Germinal center (tissue), 1 donor: ENCODE measurements around the gene FBLN1.
"Not testable (repeated sequence)": the region's sequence is repeated elsewhere in the genome, so short reads cannot be mapped to it uniquely, and the experiment has no call there.

Experiments used
- DNase-seq: peaks from one replicate; pipeline ENCODE4 v3.0.0; 2012; ENCODE audit warnings: mixed read lengths, low spot score

The FBLN1 gene

GRCh38 chr22:45612940-45613339, 110.3 kb downstream of the FBLN1 start:
- no peak for DNase-seq

GRCh38 chr22:45615364-45615763, 112.7 kb downstream of the FBLN1 start:
- DNase-seq: no peak

DNA sequence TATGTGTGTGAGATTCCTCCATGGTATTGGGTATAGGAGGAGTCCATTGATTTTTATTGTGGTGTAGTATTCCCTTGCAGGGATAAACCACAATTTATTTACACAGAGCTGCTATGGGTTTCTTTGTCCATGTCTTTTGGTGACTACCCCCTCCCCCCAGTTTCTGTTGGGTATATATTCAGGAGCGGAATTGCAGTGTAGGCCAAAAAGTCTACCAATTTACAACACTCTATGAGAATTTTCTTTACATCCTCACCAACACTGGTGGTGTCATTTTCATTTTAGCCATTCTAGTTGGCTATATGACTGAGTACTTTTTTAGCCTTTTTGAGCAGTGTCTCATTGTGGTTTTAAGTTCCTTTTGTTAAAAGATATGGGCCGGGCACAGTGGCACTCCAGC, 113.7 kb downstream of the FBLN1 start:
- DNase-seq: no peak

- DNase-seq: no peak
These were observed 115.3 kb downstream of the FBLN1 start for GRCh38 chr22:45617948-45618347.

- no peak for DNase-seq
These were observed 118.0 kb downstream of the FBLN1 start for GRCh38 chr22:45620706-45621105.

GRCh38 chr22:45621836-45622600, 119.3 kb downstream of the FBLN1 start:
- no peak for DNase-seq

DNA sequence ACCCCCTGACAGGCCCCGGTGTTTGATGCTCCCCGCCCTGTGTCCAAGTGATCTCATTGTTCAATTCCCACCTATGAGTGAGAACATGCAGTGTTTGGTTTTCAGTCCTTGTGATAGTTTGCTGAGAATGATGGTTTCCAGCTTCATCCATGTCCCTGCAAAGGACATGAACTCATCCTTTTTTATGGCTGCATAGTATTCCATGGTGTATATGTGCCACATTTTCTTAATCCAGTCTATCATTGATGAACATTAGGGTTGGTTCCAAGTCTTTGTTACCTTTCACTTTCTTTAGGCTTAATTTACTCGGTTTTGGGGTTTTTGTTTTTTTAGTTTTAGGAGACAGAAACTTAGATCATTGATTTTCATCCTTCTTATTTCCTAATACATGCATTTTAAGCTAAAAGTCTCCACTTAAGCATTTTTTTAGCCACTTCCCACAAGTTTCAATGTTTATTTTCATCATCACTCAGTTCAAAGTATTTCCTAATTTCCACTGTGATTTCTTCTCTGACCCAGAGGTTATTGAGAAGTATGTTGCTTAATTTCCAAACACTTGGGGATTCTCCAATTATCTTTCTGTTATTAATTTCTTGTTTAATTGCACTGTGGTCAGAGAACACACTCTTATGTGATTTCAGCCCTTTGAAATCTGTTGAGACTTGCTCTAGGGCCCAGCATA, 120.9 kb downstream of the FBLN1 start:
- DNase-seq: not testable (repeated sequence)

GRCh38 chr22:45626198-45626651, 123.5 kb downstream of the FBLN1 start:
- DNase-seq: no peak

- no peak for DNase-seq
These were observed 125.0 kb downstream of the FBLN1 start for GRCh38 chr22:45627489-45628233.

GRCh38 chr22:45628515-45628914, 125.8 kb downstream of the FBLN1 start:
- no peak for DNase-seq

GRCh38 chr22:45629469-45630089, 126.9 kb downstream of the FBLN1 start:
- DNase-seq: no peak

GRCh38 chr22:45630436-45630835, 127.8 kb downstream of the FBLN1 start:
- DNase-seq: no peak

DNA sequence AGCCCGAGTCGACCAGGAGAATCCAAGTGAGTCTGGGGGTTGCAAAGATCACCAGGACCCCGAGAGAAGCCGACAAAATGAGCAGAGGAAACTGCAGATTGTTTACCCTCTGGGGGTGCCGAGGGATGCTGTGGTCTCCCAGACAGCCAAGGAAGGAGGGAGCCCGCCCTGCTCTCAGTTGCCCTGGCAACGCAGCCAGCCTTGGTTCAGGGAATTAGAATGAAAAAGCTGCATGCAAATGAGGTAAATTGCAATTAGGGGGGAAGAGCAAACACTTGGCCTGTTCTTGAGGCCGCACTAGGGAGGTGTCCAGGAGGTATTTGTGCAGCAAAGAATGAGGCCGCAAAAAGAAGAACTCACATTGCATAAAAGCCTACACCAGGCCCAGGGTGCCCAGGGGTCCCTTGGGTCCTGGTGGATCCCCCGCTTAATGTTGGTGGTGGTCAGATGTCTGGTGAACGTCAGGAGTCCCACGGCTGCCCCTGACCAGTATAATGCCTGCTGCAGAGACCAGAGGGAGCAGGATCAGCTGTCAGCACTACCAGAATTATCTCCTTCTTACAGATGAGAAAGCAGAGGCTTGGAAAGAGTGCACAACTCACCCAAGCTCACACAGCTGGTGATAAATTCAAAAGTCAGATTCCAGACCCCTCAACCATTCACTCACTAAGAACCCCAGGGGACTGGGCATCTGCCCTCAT, 128.6 kb downstream of the FBLN1 start:
- no peak for DNase-seq

DNA sequence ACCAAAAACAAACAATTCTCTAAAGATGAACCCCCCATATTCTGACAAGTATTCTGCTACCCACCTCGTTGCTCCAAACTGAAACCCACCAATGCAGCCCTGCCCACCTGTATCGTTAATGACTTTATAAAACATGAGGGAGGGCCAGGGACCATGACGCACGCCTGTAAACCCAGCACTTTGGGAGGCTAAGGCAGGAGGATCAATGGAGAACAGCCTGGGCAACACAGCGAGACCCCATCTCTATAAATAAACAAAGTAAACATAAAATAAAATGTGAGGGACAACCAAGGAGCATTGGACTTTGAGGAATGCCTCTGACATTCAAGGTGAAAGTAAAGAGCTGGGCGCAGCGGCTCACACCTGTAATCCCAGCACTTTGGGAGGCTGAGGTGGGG, 129.2 kb downstream of the FBLN1 start:
- no peak for DNase-seq

DNA sequence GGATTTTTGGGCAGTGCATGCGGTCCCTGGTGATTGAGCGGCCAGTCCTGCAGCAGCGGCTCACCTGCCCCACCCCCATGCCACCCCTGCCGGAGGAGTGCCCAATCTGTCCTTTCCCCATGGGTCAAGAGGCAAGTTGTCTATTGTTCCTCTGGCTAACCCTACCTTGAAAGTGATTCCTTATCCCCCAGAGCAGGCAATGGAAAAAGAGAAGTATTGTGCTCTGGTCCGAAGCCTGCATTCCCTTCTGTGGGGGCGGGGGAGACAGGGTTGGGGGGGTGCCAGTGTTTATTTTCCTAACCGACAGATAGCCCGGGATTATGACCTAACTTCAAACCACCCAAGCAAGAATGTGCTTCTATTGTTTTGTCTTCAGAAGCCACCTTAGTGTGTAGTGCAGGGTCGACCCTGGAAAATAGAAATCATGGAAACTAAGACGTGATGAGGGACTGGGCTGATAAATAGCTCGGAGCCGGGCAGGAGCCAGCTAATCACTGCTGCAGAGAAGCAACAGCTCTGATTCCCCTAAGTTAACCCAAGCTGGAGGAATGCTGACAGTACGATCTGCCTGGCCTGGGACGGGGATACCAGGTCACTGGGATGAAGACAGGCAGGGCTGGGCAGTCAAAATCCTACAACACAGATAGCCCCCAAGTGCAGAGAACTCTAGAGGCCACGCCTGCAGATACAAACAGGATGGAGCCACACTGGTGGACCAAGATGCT, 130.3 kb downstream of the FBLN1 start:
- no peak for DNase-seq

- no peak for DNase-seq
These were observed 134.0 kb downstream of the FBLN1 start for GRCh38 chr22:45636683-45637082.

GRCh38 chr22:45638197-45638596, 135.5 kb downstream of the FBLN1 start:
- no peak for DNase-seq

GRCh38 chr22:45638834-45639746, 136.4 kb downstream of the FBLN1 start:
- no peak for DNase-seq

GRCh38 chr22:45639747-45640102, 137.0 kb downstream of the FBLN1 start:
- no peak for DNase-seq

- DNase-seq: no peak
These were observed 137.7 kb downstream of the FBLN1 start for GRCh38 chr22:45640291-45640940.
